Inflammatory macrophage treated with lipopolysaccharide for 1 hour (primary cell): ENCODE data around the gene SYNE2.
A peak's percentile ranks its signal among the peaks of the same experiment; 100 is the strongest.
"Not testable (repeated sequence)": the region's sequence is repeated elsewhere in the genome, so short reads cannot be mapped to it uniquely, and the experiment has no call there.

Experiments
- DNase-seq, 2 donors: peaks; one replicate each; pipeline ENCODE4 v3.0.0-alpha.2; 2020 to 2022

SYNE2 gene

GRCh38 chr14:63870753-63871037 is 17.9 kb downstream of the SYNE2 start:
- not testable (repeated sequence) for DNase-seq

DNA sequence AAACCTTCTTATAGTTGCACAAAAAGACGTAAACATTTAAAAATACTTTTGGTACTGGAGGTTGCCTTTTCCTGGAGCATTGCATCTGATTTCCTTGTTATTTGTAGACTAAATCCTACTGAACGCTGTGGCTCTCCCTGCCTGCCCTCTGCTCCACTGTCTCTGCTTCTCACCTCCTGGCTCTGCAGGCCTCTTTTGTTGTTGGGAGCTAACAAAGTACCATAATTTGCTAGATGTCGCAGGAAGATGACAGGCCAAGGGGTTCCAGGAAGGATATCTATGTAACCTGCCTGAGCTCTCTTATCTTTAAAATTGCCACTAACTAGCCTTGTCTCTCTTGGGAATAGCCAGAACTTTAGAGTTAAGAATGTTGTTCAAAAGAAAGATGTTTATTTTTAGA is 21.4 kb downstream of the SYNE2 start:
- no peak for DNase-seq

DNA sequence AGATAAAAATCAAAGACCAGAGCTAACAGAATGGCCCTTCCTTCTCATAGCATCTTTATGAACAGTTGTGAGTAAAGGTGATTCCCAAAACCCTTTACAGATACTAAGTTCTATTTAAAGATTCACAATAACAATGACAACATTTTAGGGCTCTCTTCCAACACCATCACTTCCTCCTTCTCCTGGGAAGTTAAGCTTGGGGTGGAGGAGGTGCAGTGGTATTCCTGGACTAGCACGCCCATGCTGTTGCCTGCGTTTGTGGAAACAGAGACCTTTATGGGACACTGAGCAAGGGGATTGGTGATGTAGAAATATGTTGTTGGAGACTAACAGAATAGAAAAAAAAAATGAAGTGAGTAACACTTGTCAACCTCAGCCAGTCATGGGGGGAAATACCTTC is 22.5 kb downstream of the SYNE2 start:
- no peak for DNase-seq

- DNase-seq, result no peak
These were observed 24.7 kb downstream of the SYNE2 start for GRCh38 chr14:63877550-63877939.

GRCh38 chr14:63878052-63878451 is 25.2 kb downstream of the SYNE2 start:
- DNase-seq, result no peak

- DNase-seq, result no peak
These were observed 26.0 kb downstream of the SYNE2 start for GRCh38 chr14:63878792-63879191.

GRCh38 chr14:63881926-63882325 is 29.1 kb downstream of the SYNE2 start:
- peak in 1 of 2 donors; percentile 1 for DNase-seq

- DNase-seq, result no peak
These were observed 35.1 kb downstream of the SYNE2 start for GRCh38 chr14:63887899-63888298.

DNA sequence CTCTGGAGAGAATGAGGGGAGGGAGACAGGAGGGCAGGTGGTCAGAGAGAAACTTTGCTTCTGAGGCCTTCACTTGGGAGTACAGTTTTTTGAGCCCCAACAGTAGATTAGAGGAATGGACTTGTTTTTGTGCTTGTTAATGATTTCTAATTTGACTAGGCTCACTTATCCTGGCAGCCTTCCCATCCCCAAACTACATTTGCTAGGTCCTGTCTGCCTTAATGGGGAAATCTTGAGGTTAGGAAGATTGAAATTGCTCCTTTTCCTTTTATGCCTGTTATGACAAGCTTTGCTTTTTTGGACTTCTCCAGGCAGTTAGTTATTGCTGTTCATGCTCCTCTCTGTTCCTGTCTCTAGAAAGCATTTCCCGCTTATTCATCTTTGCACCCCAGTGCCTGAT is 37.7 kb downstream of the SYNE2 start:
- DNase-seq, result no peak

GRCh38 chr14:63891148-63891975 is 38.6 kb downstream of the SYNE2 start:
- no peak for DNase-seq

GRCh38 chr14:63892265-63892664 is 39.5 kb downstream of the SYNE2 start:
- no peak for DNase-seq

GRCh38 chr14:63893701-63894458 is 41.1 kb downstream of the SYNE2 start:
- DNase-seq, result no peak

GRCh38 chr14:63895510-63895909 is 42.7 kb downstream of the SYNE2 start:
- no peak for DNase-seq

DNA sequence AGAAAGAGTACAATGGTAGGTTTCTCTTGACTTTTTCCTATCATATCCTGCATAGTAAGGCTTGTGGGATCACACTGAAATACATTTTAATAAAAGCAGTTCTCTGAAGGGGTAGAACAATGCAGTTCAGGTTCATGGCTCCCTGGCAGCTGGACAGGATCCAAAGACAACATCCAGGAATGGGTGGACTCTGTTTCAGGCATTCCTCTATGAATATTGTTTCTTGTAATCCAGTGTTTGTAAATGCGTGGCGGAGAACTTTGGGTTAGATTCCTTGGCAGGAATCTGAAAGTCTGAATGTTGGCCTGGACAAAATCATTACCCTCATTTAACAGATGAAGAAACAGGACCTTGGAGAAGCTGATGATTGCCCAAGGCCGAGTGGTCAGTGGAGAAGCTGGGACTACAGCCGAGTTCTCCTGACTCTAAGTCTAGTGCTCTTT is 43.5 kb downstream of the SYNE2 start:
- no peak for DNase-seq

- DNase-seq, result no peak
These were observed 44.9 kb downstream of the SYNE2 start for GRCh38 chr14:63897721-63898163.

- DNase-seq, result peak; percentile 68 to 70
These were observed 47.1 kb downstream of the SYNE2 start for GRCh38 chr14:63899953-63900352.

GRCh38 chr14:63901434-63902085 is 48.8 kb downstream of the SYNE2 start:
- DNase-seq, result peak; percentile 74 to 81

DNA sequence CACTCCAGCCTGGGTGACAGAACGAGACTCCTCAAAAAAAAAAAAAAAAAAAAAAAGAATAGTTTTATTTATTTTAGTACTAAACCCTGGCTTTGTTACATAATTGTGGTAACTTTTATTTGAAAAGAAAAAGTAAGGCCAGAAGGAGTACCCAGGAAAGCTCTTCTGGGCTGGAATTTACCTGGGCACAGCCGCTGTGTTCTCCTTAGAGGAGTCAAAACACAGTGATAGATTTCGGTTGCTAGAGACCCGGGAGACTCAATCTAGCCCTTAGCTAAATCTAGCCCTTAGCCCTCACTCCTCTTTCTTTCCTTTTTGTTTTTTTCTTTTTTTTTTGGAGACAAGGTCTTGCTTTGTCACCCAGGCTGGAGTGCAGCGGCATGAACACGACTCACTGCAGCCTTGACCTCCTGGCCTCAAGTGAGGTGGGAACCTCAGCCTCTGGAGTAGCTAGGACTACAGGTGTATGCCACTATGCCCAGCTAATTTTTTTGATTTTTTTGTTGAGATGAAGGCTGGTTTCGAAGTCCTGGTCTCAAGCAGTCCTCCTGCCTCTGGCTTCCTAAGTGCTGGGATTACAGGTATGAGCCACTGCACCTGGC is 49.7 kb downstream of the SYNE2 start:
- DNase-seq, result no peak

DNA sequence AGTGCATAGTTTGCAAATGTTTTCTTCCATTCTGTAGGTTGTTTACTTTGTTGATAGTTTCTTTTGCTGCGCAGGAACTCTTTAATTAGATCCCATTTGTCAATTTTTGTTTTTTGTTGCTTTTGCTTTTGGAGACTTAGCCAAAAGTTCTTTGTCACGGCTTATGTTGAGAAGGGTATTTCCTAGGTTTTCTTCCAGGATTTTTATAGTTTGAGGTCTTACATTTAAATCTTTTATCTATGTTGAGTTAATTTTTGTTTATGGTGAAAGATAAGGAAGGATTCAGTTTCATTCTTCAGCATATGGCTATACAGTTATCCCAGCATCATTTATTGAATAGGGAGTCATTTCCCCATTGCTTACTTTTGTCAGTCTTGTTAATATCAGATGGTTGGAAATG is 51.9 kb downstream of the SYNE2 start:
- no peak for DNase-seq

GRCh38 chr14:63905370-63905769 is 52.6 kb downstream of the SYNE2 start:
- DNase-seq, result no peak

- DNase-seq, result no peak
These were observed 56.0 kb downstream of the SYNE2 start for GRCh38 chr14:63908667-63909264.

DNA sequence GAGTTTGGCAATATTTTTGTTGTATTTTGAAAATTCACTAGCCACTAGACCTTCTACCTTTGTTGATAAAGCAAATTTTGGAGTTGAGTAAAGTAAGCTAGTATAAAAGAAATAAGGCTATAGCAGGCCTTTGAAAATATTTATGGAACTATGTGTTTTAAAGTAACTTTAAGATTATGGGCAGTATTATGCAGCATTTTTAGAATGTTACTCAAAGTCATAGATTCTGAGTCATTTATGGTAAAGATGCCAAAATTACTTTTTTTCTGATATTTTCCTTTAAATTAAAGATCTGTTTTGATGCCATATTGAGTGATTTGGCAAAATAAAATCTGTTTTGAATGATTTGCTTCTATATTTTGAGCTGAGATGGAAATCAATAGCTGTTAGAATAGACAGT is 57.2 kb downstream of the SYNE2 start:
- no peak for DNase-seq
